Loucy (cell line): Measurements from ENCODE around the gene PPARG.
"Not testable (repeated sequence)": the region's sequence is repeated elsewhere in the genome, so short reads cannot be mapped to it uniquely, and the experiment has no call there.

Source experiments
- H2AFZ ChIP-seq: fragments of 200-600 bp; sonication (generic); 2 replicates; pipeline ENCODE4 v1.6.0; 2016; ENCODE audit warnings: antibody characterized with exemption, mild to moderate bottlenecking, low read length, moderate library complexity
- H3F3A ChIP-seq: fragments of 200-600 bp; 2 replicates; pipeline ENCODE4 v1.6.0; 2016; ENCODE audit warnings: antibody characterized with exemption, low read depth, mild to moderate bottlenecking
- H3K27me3 ChIP-seq: fragments of 200-600 bp; sonication (generic); 2 replicates; pipeline ENCODE4 v1.6.1; 2014; ENCODE audit warnings: low read length, mild to moderate bottlenecking; ENCODE audit not compliant: insufficient read depth, poor library complexity, severe bottlenecking
- H3K36me3 ChIP-seq: fragments of 200-600 bp; sonication (generic); 2 replicates; pipeline ENCODE4 v1.6.1; 2016; ENCODE audit warnings: low read length; ENCODE audit not compliant: insufficient read depth
- H3K4me1 ChIP-seq: fragments of 200-600 bp; sonication (generic); 2 replicates; pipeline ENCODE4 v1.5.1; 2014; ENCODE audit warnings: low read length, mild to moderate bottlenecking; ENCODE audit not compliant: insufficient read depth, poor library complexity, severe bottlenecking
- H3K4me2 ChIP-seq: fragments of 200-600 bp; sonication (generic); 2 replicates; pipeline ENCODE4 v1.6.0; 2014; ENCODE audit warnings: antibody characterized with exemption, low read length, low read depth, mild to moderate bottlenecking; ENCODE audit not compliant: poor library complexity, severe bottlenecking
- H3K4me3 ChIP-seq: fragments of 200-600 bp; sonication (generic); 2 replicates; pipeline ENCODE4 v1.5.1; 2014; ENCODE audit warnings: low read length, mild to moderate bottlenecking, mixed read lengths; ENCODE audit not compliant: poor library complexity, severe bottlenecking
- H3K79me2 ChIP-seq: fragments of 200-600 bp; sonication (generic); 2 replicates; pipeline ENCODE4 v1.6.1; 2014; ENCODE audit warnings: low read length; ENCODE audit not compliant: insufficient read depth
- H3K9ac ChIP-seq: fragments of 200-600 bp; sonication (generic); 2 replicates; pipeline ENCODE4 v1.6.0; 2014; ENCODE audit warnings: mild to moderate bottlenecking, low read depth, low read length, moderate library complexity; ENCODE audit not compliant: poor library complexity, severe bottlenecking
- H3K9me2 ChIP-seq: fragments of 200-600 bp; sonication (generic); replicated peaks from 2 replicates; pipeline ENCODE4 v1.6.1; 2016; ENCODE audit warnings: low read depth, low read length, mixed read lengths
- H3K9me3 ChIP-seq: fragments of 200-600 bp; sonication (generic); 2 replicates; pipeline ENCODE4 v1.6.1; 2014; ENCODE audit warnings: mild to moderate bottlenecking, antibody characterized with exemption, low read length, low read depth; ENCODE audit not compliant: insufficient read depth
- H4K20me1 ChIP-seq: fragments of 200-600 bp; sonication (generic); 2 replicates; pipeline ENCODE4 v1.6.0; 2014; ENCODE audit warnings: antibody characterized with exemption, low read length, mild to moderate bottlenecking; ENCODE audit not compliant: insufficient read depth, poor library complexity, severe bottlenecking
- EZH2phosphoT487 ChIP-seq: fragments of 200-600 bp; IDR thresholded peaks from 2 replicates; pipeline ENCODE4 v1.6.1; 2018; ENCODE audit warnings: antibody characterized with exemption, mild to moderate bottlenecking, moderate library complexity, borderline replicate concordance
- TF ChIP-seq, protein P1 (sequence below): fragments of 200-600 bp; sonication (generic); conservative IDR thresholded peaks from 2 replicates; pipeline ENCODE4 v1.5.1; 2014; ENCODE audit warnings: mild to moderate bottlenecking, antibody characterized with exemption, low read length

The PPARG gene

DNA sequence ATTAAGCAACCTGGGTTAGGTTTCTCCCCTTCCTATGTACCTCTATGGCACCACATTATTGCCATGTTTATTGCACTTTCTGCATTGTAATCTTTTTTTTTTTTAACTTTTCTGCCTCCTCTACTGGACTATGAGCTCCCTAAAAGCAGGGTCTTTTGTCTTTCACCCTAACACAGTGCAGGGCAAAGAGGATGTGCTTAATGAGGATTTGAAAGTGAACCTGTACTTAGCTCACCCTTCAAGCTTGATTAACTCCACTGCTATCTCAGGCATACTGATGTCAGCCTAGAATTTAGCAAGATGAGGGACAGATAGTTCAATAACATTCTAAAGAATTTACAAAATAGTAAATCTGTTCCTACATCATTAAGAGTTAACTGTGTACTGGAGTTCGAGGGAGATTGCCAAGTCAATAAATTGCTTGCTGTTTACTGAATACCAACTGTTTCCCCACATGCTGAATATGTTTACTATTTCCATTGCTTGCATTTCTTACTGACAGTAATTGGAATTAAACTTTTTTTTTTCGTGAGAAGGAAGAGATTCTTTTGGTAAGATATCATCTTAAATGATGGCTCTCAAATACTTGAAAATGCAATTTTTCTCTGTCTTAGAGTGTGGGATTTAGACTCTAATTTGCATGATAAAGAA, 15.7 kb upstream of the PPARG start:
- no peak overlapping the region for H3K4me3 ChIP-seq
- no peaks in the 10 kb centered on the region for H3K27me3 ChIP-seq
- H2AFZ ChIP-seq = no peak overlapping the region; the same call in 1 of the 2 replicates
- no peak overlapping the region for H3K9ac ChIP-seq
- TF ChIP-seq, protein P1, sequence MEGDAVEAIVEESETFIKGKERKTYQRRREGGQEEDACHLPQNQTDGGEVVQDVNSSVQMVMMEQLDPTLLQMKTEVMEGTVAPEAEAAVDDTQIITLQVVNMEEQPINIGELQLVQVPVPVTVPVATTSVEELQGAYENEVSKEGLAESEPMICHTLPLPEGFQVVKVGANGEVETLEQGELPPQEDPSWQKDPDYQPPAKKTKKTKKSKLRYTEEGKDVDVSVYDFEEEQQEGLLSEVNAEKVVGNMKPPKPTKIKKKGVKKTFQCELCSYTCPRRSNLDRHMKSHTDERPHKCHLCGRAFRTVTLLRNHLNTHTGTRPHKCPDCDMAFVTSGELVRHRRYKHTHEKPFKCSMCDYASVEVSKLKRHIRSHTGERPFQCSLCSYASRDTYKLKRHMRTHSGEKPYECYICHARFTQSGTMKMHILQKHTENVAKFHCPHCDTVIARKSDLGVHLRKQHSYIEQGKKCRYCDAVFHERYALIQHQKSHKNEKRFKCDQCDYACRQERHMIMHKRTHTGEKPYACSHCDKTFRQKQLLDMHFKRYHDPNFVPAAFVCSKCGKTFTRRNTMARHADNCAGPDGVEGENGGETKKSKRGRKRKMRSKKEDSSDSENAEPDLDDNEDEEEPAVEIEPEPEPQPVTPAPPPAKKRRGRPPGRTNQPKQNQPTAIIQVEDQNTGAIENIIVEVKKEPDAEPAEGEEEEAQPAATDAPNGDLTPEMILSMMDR = no peak
- no peak for TF ChIP-seq EZH2phosphoT487
- no peaks in the 10 kb centered on the region for H3K9me2 ChIP-seq
- H3F3A ChIP-seq = no peaks in the 10 kb centered on the region
- H3K4me1 ChIP-seq = no peaks in the 10 kb centered on the region
- no peaks in the 10 kb centered on the region for H3K9me3 ChIP-seq
- H4K20me1 ChIP-seq = no peaks in the 10 kb centered on the region
- no peak overlapping the region for H3K4me2 ChIP-seq
- no peaks in the 10 kb centered on the region for H3K79me2 ChIP-seq
- no peaks in the 10 kb centered on the region for H3K36me3 ChIP-seq

- Histone ChIP-seq H3K27me3 (no peaks in the 10 kb centered on the region), H3K4me3 (no peak overlapping the region), H3K36me3 (no peaks in the 10 kb centered on the region), H3F3A (no peaks in the 10 kb centered on the region), H2AFZ (no peak overlapping the region), H3K9me3 (no peaks in the 10 kb centered on the region), H3K9me2 (no peaks in the 10 kb centered on the region), H4K20me1 (no peaks in the 10 kb centered on the region), H3K4me2 (no peak overlapping the region), H3K9ac (no peak overlapping the region), H3K4me1 (no peaks in the 10 kb centered on the region), H3K79me2 (no peaks in the 10 kb centered on the region)
- TF ChIP-seq EZH2phosphoT487 = no peak
- TF ChIP-seq, protein P1 = no peak
Observed at GRCh38 chr3:12275974-12276650, 12.8 kb upstream of the PPARG start.

DNA sequence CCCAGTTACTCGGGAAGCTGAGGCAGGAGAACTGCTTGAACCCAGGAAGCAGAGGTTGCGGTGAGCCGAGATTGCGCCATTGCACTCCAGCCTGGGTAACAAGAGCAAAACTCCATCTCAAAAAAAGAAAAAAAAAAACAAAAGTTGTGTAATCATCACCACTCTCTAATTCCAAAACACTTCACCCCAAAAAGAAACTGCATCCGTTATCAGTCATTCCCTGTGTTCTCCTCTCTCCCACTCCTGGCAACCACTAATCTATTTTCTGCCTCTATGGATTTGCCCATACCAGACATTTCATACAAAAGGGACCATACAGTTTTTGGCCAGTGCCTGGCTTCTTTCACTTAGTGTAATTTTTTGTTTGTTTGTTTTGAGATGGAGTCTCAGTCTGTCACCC, 12.0 kb upstream of the PPARG start:
- not testable (repeated sequence) for H4K20me1 ChIP-seq, H3K9me2 ChIP-seq, H3K4me3 ChIP-seq, H3K9me3 ChIP-seq, H2AFZ ChIP-seq, H3K79me2 ChIP-seq, H3F3A ChIP-seq, H3K4me2 ChIP-seq, H3K9ac ChIP-seq, H3K4me1 ChIP-seq, H3K27me3 ChIP-seq, H3K36me3 ChIP-seq

DNA sequence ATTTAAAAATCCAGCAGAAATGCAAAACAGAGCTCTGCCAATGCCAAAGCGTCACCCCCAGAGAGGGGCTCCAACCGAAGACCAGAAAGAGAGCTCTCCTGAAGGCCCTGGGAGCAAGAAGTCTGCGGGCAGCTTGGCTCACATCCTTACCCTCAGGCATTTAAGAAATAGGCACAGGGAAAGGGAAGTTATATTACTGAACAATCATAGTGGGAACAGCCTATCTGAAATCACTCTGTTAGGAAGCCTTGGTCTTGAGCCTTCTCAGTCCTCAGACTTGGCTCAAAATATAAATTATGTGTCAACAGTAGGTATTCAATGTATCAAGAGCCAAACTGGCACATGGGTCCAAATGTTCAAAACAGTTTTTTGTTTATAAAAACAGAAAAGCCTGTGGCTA, 10.3 kb upstream of the PPARG start:
- no peaks in the 10 kb centered on the region for H3K4me1 ChIP-seq
- no peaks in the 10 kb centered on the region for H3F3A ChIP-seq
- TF ChIP-seq EZH2phosphoT487 = no peak
- TF ChIP-seq, protein P1 = no peak
- H3K9me3 ChIP-seq = no peaks in the 10 kb centered on the region
- no peak overlapping the region for H3K4me2 ChIP-seq
- H3K27me3 ChIP-seq = no peaks in the 10 kb centered on the region
- no peaks in the 10 kb centered on the region for H4K20me1 ChIP-seq
- no peak overlapping the region for H3K4me3 ChIP-seq
- no peak overlapping the region for H3K9ac ChIP-seq
- H3K9me2 ChIP-seq = no peaks in the 10 kb centered on the region
- H3K36me3 ChIP-seq = no peaks in the 10 kb centered on the region
- H3K79me2 ChIP-seq = no peaks in the 10 kb centered on the region
- H2AFZ ChIP-seq = peak overlapping the region; percentile 6; the same call in 1 of the 2 replicates
